Skeletal muscle tissue (tissue), 4 donors: ENCODE results near the gene MOV10L1. TPM values are rescaled to one million over a fixed set of nuclear protein-coding genes. Genes with fewer than 3 reads are reported as not detected.

ENCODE experiments used
- H3K27ac ChIP-seq: one replicate; pipeline ENCODE4 v1.7.0; 2013; ENCODE audit warnings: mild to moderate bottlenecking, low read depth, low read length, inconsistent platforms
- H3K27me3 ChIP-seq, 3 donors: one replicate each; pipeline ENCODE4 v1.7.0; 2013; ENCODE audit warnings: low read length in 3 of 3; ENCODE audit not compliant: control insufficient read depth in 3 of 3, insufficient read depth in 3 of 3
- H3K36me3 ChIP-seq, 3 donors: one replicate each; pipeline ENCODE4 v1.7.0; 2013; ENCODE audit warnings: low read length in 3 of 3; ENCODE audit not compliant: control insufficient read depth in 3 of 3, insufficient read depth in 3 of 3
- H3K4me1 ChIP-seq, 3 donors: one replicate each; pipeline ENCODE4 v1.7.0; 2013; ENCODE audit warnings: low read length in 3 of 3, mild to moderate bottlenecking in 3 of 3; ENCODE audit not compliant: control insufficient read depth in 3 of 3, insufficient read depth in 3 of 3
- H3K4me3 ChIP-seq, 3 donors: one replicate each; pipeline ENCODE4 v1.7.0; 2013; ENCODE audit warnings: low read length in 3 of 3
- H3K9ac ChIP-seq, 3 donors: one replicate each; pipeline ENCODE4 v1.7.0; 2013; ENCODE audit warnings: low read length in 3 of 3, mild to moderate bottlenecking in 3 of 3, moderate library complexity in 2 of 3, low read depth in 1 of 3
- H3K9me3 ChIP-seq, 3 donors: one replicate each; pipeline ENCODE4 v1.7.0; 2013; ENCODE audit warnings: low read length in 3 of 3; ENCODE audit not compliant: control insufficient read depth in 3 of 3
- total RNA-seq: library from RNA; depleted of rRNA; stranded (reverse); fragments of >200 nt; gene quantifications from one replicate; pipeline ENCODE4 v1.2.3, GENCODE V29; 2014
- donor health status: Osteomylitis.

Gene MOV10L1
- total RNA-seq, 1 donor from 2014 or later, result 2.1 TPM

- Histone ChIP-seq H3K4me3 (no peak overlapping the region), H3K9ac (no peak overlapping the region), H3K4me1 (no peaks in the 10 kb centered on the region), H3K27ac (no peak overlapping the region), H3K36me3 (no peaks in the 10 kb centered on the region), H3K27me3 (peaks cover 23 to 43% (median 29%) of the 10 kb centered on the region in 3 donors), H3K9me3 (no peaks in the 10 kb centered on the region)
Observed at GRCh38 chr22:50078246-50078645, 11.6 kb upstream of the MOV10L1 start.

- H3K9me3 ChIP-seq, result no peaks in the 10 kb centered on the region
- peaks cover 27 to 47% (median 34%) of the 10 kb centered on the region in 3 donors for H3K27me3 ChIP-seq
- no peak overlapping the region for H3K4me3 ChIP-seq
- no peak overlapping the region for H3K27ac ChIP-seq
- no peaks in the 10 kb centered on the region for H3K4me1 ChIP-seq
- H3K36me3 ChIP-seq, result no peaks in the 10 kb centered on the region
- H3K9ac ChIP-seq, result no peak overlapping the region
Observed at GRCh38 chr22:50078761-50079160, 11.0 kb upstream of the MOV10L1 start.

- no peak overlapping the region for H3K27ac ChIP-seq
- peaks cover 28 to 48% (median 36%) of the 10 kb centered on the region in 3 donors for H3K27me3 ChIP-seq
- no peak overlapping the region for H3K4me3 ChIP-seq
Observed at GRCh38 chr22:50080077-50080465, 9.7 kb upstream of the MOV10L1 start.

GRCh38 chr22:50081426-50082196 lies 8.2 kb upstream of the MOV10L1 start:
- H3K9me3 ChIP-seq, result no peaks in the 10 kb centered on the region
- no peak overlapping the region for H3K27ac ChIP-seq
- H3K4me1 ChIP-seq, result no peaks in the 10 kb centered on the region
- H3K27me3 ChIP-seq, result peaks cover 34 to 52% (median 40%) of the 10 kb centered on the region in 3 donors
- no peak overlapping the region for H3K9ac ChIP-seq
- no peak overlapping the region for H3K4me3 ChIP-seq
- no peaks in the 10 kb centered on the region for H3K36me3 ChIP-seq

More at GRCh38 chr22:50080077-50080465, 9.7 kb upstream of the MOV10L1 start:
- H3K9ac ChIP-seq, result no peak overlapping the region
- H3K4me1 ChIP-seq, result no peaks in the 10 kb centered on the region
- H3K36me3 ChIP-seq, result no peaks in the 10 kb centered on the region
- no peaks in the 10 kb centered on the region for H3K9me3 ChIP-seq

- H3K27ac ChIP-seq, result no peak overlapping the region
- no peak overlapping the region for H3K9ac ChIP-seq
- no peaks in the 10 kb centered on the region for H3K4me1 ChIP-seq
- no peaks in the 10 kb centered on the region for H3K36me3 ChIP-seq
- H3K4me3 ChIP-seq, result no peak overlapping the region
- H3K27me3 ChIP-seq, result peaks cover 33 to 51% (median 44%) of the 10 kb centered on the region in 3 donors
- no peaks in the 10 kb centered on the region for H3K9me3 ChIP-seq
Observed at GRCh38 chr22:50082197-50082715, 7.5 kb upstream of the MOV10L1 start.

- Histone ChIP-seq H3K4me3 (no peak overlapping the region), H3K4me1 (no peaks in the 10 kb centered on the region), H3K27ac (no peak overlapping the region), H3K9me3 (no peaks in the 10 kb centered on the region), H3K36me3 (no peaks in the 10 kb centered on the region), H3K27me3 (peaks cover 40 to 56% (median 51%) of the 10 kb centered on the region in 3 donors), H3K9ac (no peak overlapping the region)
Observed at GRCh38 chr22:50082961-50083461, 6.8 kb upstream of the MOV10L1 start.

- Histone ChIP-seq H3K4me3 (no peak overlapping the region), H3K27ac (no peak overlapping the region), H3K36me3 (no peaks in the 10 kb centered on the region), H3K4me1 (no peaks in the 10 kb centered on the region), H3K9me3 (no peaks in the 10 kb centered on the region), H3K27me3 (peaks cover 41 to 56% (median 53%) of the 10 kb centered on the region in 3 donors), H3K9ac (no peak overlapping the region)
Observed at GRCh38 chr22:50083462-50084079, 6.2 kb upstream of the MOV10L1 start.

- H3K36me3 ChIP-seq, result no peaks in the 10 kb centered on the region
- peaks cover 42 to 61% (median 57%) of the 10 kb centered on the region in 3 donors for H3K27me3 ChIP-seq
- H3K4me3 ChIP-seq, result no peak overlapping the region
- no peaks in the 10 kb centered on the region for H3K9me3 ChIP-seq
- H3K4me1 ChIP-seq, result no peaks in the 10 kb centered on the region
- H3K27ac ChIP-seq, result no peak overlapping the region
- H3K9ac ChIP-seq, result no peak overlapping the region
Observed at GRCh38 chr22:50084080-50084477, 5.7 kb upstream of the MOV10L1 start.

- Histone ChIP-seq H3K36me3 (no peaks in the 10 kb centered on the region), H3K27me3 (peaks cover 44 to 65% (median 62%) of the 10 kb centered on the region in 3 donors), H3K9ac (no peak overlapping the region)
Observed at GRCh38 chr22:50084614-50085021, 5.2 kb upstream of the MOV10L1 start.

More at GRCh38 chr22:50084614-50085021, 5.2 kb upstream of the MOV10L1 start:
- Histone ChIP-seq H3K27ac (no peak overlapping the region), H3K4me3 (no peak overlapping the region), H3K4me1 (no peaks in the 10 kb centered on the region), H3K9me3 (no peaks in the 10 kb centered on the region)
